ENCODE measurements around the gene C20orf144. TPM values are rescaled to one million over a fixed set of nuclear protein-coding genes. Genes with fewer than 3 reads are reported as not detected.
"Not testable (repeated sequence)": the region's sequence is repeated elsewhere in the genome, so short reads cannot be mapped to it uniquely, and the experiment has no call there.

C20orf144 gene
- total RNA-seq, 1 donor from 2014 or later = 0.13 TPM

GRCh38 chr20:33694639-33695012 is 32.5 kb downstream of the C20orf144 start:
- no peak for DNase-seq (ENCODE audit: extremely low spot score, unreplicated experiment)
- no peaks in the 10 kb centered on the region for H3K9me3 Mint-ChIP-seq (ENCODE audit: unreplicated experiment)
- no peak overlapping the region for H3K4me3 Mint-ChIP-seq (ENCODE audit: unreplicated experiment)
- no peaks in the 10 kb centered on the region for H3K36me3 Mint-ChIP-seq (ENCODE audit: unreplicated experiment)
- peaks cover 3% of the 10 kb centered on the region for H3K4me1 Mint-ChIP-seq (ENCODE audit: unreplicated experiment)
- no peaks in the 10 kb centered on the region for H3K27me3 Mint-ChIP-seq (ENCODE audit: unreplicated experiment)
- no peak overlapping the region for H3K27ac Mint-ChIP-seq (ENCODE audit: unreplicated experiment)
- TF ChIP-seq CTCF (IDR thresholded peaks at IDR 0.05) = no peak

GRCh38 chr20:33696448-33696847 is 34.3 kb downstream of the C20orf144 start:
- Mint-ChIP-seq H3K4me1 (ENCODE audit: unreplicated experiment) (no peaks in the 10 kb centered on the region), H3K27me3 (ENCODE audit: unreplicated experiment) (no peaks in the 10 kb centered on the region), H3K27ac (ENCODE audit: unreplicated experiment) (no peak overlapping the region), H3K4me3 (ENCODE audit: unreplicated experiment) (no peak overlapping the region), H3K36me3 (ENCODE audit: unreplicated experiment) (no peaks in the 10 kb centered on the region), H3K9me3 (ENCODE audit: unreplicated experiment) (no peaks in the 10 kb centered on the region)
- no peak for TF ChIP-seq CTCF (IDR thresholded peaks at IDR 0.05)
- DNase-seq (ENCODE audit: extremely low spot score, unreplicated experiment) = no peak

GRCh38 chr20:33697129-33697528 is 35.0 kb downstream of the C20orf144 start:
- Mint-ChIP-seq H3K9me3 (ENCODE audit: unreplicated experiment) (no peaks in the 10 kb centered on the region), H3K27me3 (ENCODE audit: unreplicated experiment) (no peaks in the 10 kb centered on the region), H3K36me3 (ENCODE audit: unreplicated experiment) (no peaks in the 10 kb centered on the region), H3K27ac (ENCODE audit: unreplicated experiment) (no peak overlapping the region), H3K4me1 (ENCODE audit: unreplicated experiment) (no peaks in the 10 kb centered on the region), H3K4me3 (ENCODE audit: unreplicated experiment) (no peak overlapping the region)
- DNase-seq (ENCODE audit: extremely low spot score, unreplicated experiment) = no peak
- TF ChIP-seq CTCF (IDR thresholded peaks at IDR 0.05) = no peak

GRCh38 chr20:33698966-33699365 is 36.8 kb downstream of the C20orf144 start:
- DNase-seq (ENCODE audit: extremely low spot score, unreplicated experiment); H3K27ac Mint-ChIP-seq (ENCODE audit: unreplicated experiment); H3K4me1 Mint-ChIP-seq (ENCODE audit: unreplicated experiment); H3K4me3 Mint-ChIP-seq (ENCODE audit: unreplicated experiment); H3K9me3 Mint-ChIP-seq (ENCODE audit: unreplicated experiment); H3K27me3 Mint-ChIP-seq (ENCODE audit: unreplicated experiment); H3K36me3 Mint-ChIP-seq (ENCODE audit: unreplicated experiment): not testable (repeated sequence)

- not testable (repeated sequence) for H3K4me1 Mint-ChIP-seq (ENCODE audit: unreplicated experiment); H3K27me3 Mint-ChIP-seq (ENCODE audit: unreplicated experiment); H3K4me3 Mint-ChIP-seq (ENCODE audit: unreplicated experiment); H3K27ac Mint-ChIP-seq (ENCODE audit: unreplicated experiment); H3K9me3 Mint-ChIP-seq (ENCODE audit: unreplicated experiment); H3K36me3 Mint-ChIP-seq (ENCODE audit: unreplicated experiment); DNase-seq (ENCODE audit: extremely low spot score, unreplicated experiment)
Measured at GRCh38 chr20:33700696-33701441, 38.7 kb downstream of the C20orf144 start.

- H3K4me1 Mint-ChIP-seq (ENCODE audit: unreplicated experiment) = no peaks in the 10 kb centered on the region
- DNase-seq (ENCODE audit: extremely low spot score, unreplicated experiment) = no peak
- no peaks in the 10 kb centered on the region for H3K27me3 Mint-ChIP-seq (ENCODE audit: unreplicated experiment)
- H3K27ac Mint-ChIP-seq (ENCODE audit: unreplicated experiment) = no peak overlapping the region
- no peak overlapping the region for H3K4me3 Mint-ChIP-seq (ENCODE audit: unreplicated experiment)
- no peaks in the 10 kb centered on the region for H3K9me3 Mint-ChIP-seq (ENCODE audit: unreplicated experiment)
- TF ChIP-seq CTCF (IDR thresholded peaks at IDR 0.05) = no peak
- H3K36me3 Mint-ChIP-seq (ENCODE audit: unreplicated experiment) = no peaks in the 10 kb centered on the region
Measured at GRCh38 chr20:33701629-33702450, 39.7 kb downstream of the C20orf144 start.
